HepG2 (cell line): ENCODE data around the gene AP4S1. TPM values are rescaled to one million over a fixed set of nuclear protein-coding genes. Genes with fewer than 3 reads are reported as not detected.

Experiments used
- ATRX ChIP-seq: sonication (generic); formaldehyde crosslinking; IDR thresholded peaks from 2 replicates; pipeline ENCODE4 v1.4.0; 2020; ENCODE audit warnings: missing genetic modification reagents, borderline replicate concordance
- CTCF ChIP-seq: sonication (generic); formaldehyde crosslinking; IDR thresholded peaks from 2 replicates; pipeline ENCODE4 v1.5.0; 2020; ENCODE audit warnings: mild to moderate bottlenecking, missing genetic modification reagents, moderate library complexity
- DRAP1 ChIP-seq: IDR thresholded peaks from 2 replicates; pipeline ENCODE4 v1.6.1; 2016; ENCODE audit warnings: missing genetic modification reagents, missing compliant biosample characterization
- DZIP1 ChIP-seq: sonication (generic); formaldehyde crosslinking; IDR thresholded peaks from 2 replicates; pipeline ENCODE4 v1.5.0; 2020; ENCODE audit warnings: mild to moderate bottlenecking, missing genetic modification reagents
- ELF1 ChIP-seq: sonication (generic); formaldehyde crosslinking; IDR thresholded peaks from 2 replicates; pipeline ENCODE4 v1.4.0; 2020; ENCODE audit warnings: missing genetic modification reagents
- GABPB1 ChIP-seq: IDR thresholded peaks from 2 replicates; pipeline ENCODE4 v1.6.1; 2016; ENCODE audit warnings: mild to moderate bottlenecking, missing genetic modification reagents, moderate library complexity, missing compliant biosample characterization
- PRDM4 ChIP-seq: sonication (generic); formaldehyde crosslinking; IDR thresholded peaks from 2 replicates; pipeline ENCODE4 v1.9.0; 2021; ENCODE audit warnings: missing genetic modification reagents, borderline replicate concordance
- RERE ChIP-seq: IDR thresholded peaks from 2 replicates; pipeline ENCODE4 v1.6.1; 2016; ENCODE audit warnings: low read depth, missing genetic modification reagents, missing compliant biosample characterization
- SYNCRIP ChIP-seq: fragments of 200-400 bp; formaldehyde crosslinking; IDR thresholded peaks from 2 replicates; pipeline ENCODE4 v1.6.1; 2018; ENCODE audit warnings: mild to moderate bottlenecking, low read depth, low read length; ENCODE audit not compliant: insufficient read depth
- THAP7 ChIP-seq: sonication (generic); formaldehyde crosslinking; IDR thresholded peaks from 2 replicates; pipeline ENCODE4 v1.8.1; 2023; ENCODE audit warnings: mild to moderate bottlenecking, missing genetic modification reagents
- ZBTB3 ChIP-seq: sonication (generic); formaldehyde crosslinking; IDR thresholded peaks from 2 replicates; pipeline ENCODE4 v1.4.0; 2020; ENCODE audit warnings: low read depth, mild to moderate bottlenecking, moderate library complexity, missing genetic modification reagents, borderline replicate concordance
- ZNF572 ChIP-seq: sonication (generic); formaldehyde crosslinking; IDR thresholded peaks from 2 replicates; pipeline ENCODE4 v1.5.1; 2020; ENCODE audit warnings: mild to moderate bottlenecking, missing genetic modification reagents
- ZNF678 ChIP-seq: sonication (generic); formaldehyde crosslinking; IDR thresholded peaks from 2 replicates; pipeline ENCODE4 v1.4.0; 2020; ENCODE audit warnings: mild to moderate bottlenecking, missing genetic modification reagents
- polyA plus RNA-seq, 8 experiments: library from polyadenylated mRNA; depleted of rRNA in 3 of 8; stranded (reverse) in 7 of 8; unstranded in 1 of 8; fragments of >200 nt; fragmentation: Illumina TruSeq in 4 of 8; extraction: Trizol in 4 of 8; gene quantifications; 2 replicates each; pipeline versions ENCODE4 v1.2.1 to v1.2.3, GENCODE V29; 2011 to 2016; ENCODE audit warnings: low read depth in 4 of 8, missing spikeins in 1 of 8, mixed read lengths in 1 of 8; ENCODE audit not compliant: insufficient read depth in 1 of 8
- total RNA-seq, 5 experiments: library from RNA; depleted of rRNA; stranded (reverse); fragments of >200 nt; fragmentation: Illumina TruSeq; extraction: Trizol; gene quantifications; 2 replicates each; pipeline ENCODE4 v1.2.3, GENCODE V29; 2016; ENCODE audit warnings: low read depth in 1 of 5

Gene AP4S1
- total and polyA plus RNA-seq, 2 of the 13 experiments (the other 11 are each of a cell fraction or from before 2014, with no cell fraction given) = 3.9 to 21.1 TPM

GRCh38 chr14:31025367-31026076 lies at the start of gene AP4S1 (continued):
- TF ChIP-seq RERE (CRISPR knock-in tag) = no peak
- peak; percentile 63; the same call in 1 of the 2 replicates for TF ChIP-seq ZNF678 (CRISPR knock-in tag)
- peak; percentile 71 for TF ChIP-seq GABPB1 (CRISPR knock-in tag)
- TF ChIP-seq DZIP1 = peak; percentile 92; the same call in 1 of the 2 replicates
- peak; percentile 80; the same call in 1 of the 2 replicates for TF ChIP-seq ZBTB3 (CRISPR knock-in tag)
- TF ChIP-seq DRAP1 (CRISPR knock-in tag) = peak; percentile 43; the same call in 1 of the 2 replicates
- no peak for TF ChIP-seq ZNF572 (CRISPR knock-in tag)
- no peak for TF ChIP-seq SYNCRIP
- peak; percentile 66; the same call in 1 of the 2 replicates for TF ChIP-seq THAP7 (CRISPR knock-in tag)
- TF ChIP-seq ATRX (CRISPR knock-in tag) = no peak
- no peak; the same call in none of the 2 replicates for TF ChIP-seq ELF1 (CRISPR knock-in tag)
- no peak; the same call in 1 of the 2 replicates for TF ChIP-seq PRDM4 (CRISPR knock-in tag)
- TF ChIP-seq CTCF = peak; percentile 18; the same call in 1 of the 2 replicates
